ENCODE data around the gene OLIG1.

OLIG1 gene

DNA sequence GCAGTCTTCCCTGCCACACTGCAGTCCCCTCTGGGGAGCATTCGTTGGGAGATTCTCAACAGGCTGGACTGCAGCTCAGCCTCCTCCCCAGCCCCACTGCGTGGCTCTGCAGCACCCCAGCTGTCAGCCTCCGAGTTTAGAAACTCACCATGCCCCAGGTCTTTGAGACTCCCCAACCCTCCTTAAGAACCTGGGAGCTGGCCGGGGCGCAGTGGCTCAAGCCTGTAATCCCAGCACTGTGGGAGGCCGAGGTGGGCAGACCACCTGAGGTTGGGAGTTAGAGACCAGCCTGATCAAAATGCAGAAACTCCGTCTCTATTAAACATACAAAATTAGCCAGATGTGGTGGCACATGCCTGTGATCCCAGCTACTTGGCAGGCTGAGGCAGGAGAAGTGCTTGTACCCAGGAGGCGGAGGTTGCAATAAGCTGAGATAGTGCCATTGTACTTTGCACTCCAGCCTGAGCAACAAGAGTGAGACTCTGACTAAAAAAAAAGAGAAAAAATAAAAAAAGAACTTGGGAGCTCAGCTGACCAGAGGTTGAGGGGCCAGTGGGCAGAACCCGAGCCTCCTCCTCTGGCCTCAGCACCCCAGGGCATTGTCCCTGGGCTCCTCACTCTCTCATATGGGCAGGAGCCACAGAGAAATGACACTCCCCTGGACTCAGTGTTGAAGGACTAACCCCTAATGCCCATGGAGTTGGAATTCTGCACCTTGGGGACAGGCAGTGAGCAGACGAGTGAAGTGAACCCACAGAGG lies 38.6 kb upstream of the OLIG1 start:
- DNase-seq (ENCODE audit: low read depth), result no peak

DNA sequence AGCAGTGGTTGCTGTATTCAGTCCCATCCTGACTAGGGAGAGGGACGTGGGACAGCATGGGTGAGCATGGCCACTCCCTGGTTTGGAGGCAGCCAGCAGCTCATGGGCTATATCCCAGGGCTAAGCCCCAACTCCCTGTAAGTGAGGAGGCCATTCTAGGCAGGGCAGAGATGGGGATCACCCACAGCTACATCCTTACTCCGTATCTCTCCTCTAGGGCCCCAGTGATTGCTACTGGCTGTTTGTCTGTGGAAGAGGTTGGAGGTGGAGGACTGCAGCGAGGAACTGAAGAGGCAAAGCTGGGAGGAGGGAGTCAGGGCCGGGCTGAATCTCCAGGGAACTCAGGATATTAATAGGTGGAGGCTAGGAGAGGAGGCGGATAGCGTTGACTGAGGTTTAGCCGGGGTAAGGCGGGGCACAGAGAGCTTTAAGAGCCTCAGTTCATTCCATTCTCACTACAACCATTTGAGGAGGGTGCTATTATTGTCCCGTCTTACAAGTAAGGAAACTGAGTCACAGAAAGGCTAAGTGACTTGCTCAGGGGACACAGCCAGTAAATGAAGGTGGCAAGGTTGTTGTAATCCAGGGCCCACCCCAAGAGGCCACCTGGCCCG lies 37.4 kb upstream of the OLIG1 start:
- DNase-seq (ENCODE audit: low read depth), result no peak

DNA sequence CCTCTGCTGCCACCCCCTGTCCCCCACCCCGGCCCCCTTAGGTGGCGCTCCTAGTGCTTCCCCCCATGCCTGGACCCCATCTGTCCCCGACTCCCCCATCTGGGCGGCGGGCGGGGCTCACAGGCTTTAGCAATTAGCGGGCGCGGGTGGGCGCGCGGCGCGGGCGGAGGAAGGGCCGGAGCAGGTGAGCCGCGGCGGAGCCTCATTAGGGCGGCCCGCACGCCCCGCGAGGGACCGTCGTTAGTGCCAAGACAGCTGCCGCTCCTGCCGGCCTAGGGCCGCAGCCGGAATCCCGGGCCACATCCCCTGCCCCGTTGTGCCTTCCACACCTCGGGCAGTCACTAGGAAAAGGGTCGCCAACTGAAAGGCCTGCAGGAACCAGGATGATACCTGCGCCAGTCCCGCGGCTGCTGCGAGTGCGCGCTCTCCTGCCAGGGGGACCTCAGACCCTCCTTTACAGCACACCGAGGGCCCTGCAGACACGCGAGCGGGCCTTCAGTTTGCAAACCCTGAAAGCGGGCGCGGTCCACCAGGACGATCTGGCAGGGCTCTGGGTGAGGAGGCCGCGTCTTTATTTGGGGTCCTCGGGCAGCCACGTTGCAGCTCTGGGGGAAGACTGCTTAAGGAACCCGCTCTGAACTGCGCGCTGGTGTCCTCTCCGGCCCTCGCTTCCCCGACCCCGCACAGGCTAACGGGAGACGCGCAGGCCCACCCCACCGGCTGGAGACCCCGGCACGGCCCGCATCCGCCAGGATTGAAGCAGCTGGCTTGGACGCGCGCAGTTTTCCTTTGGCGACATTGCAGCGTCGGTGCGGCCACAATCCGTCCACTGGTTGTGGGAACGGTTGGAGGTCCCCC lies 36.6 kb upstream of the OLIG1 start:
- no peak for DNase-seq (ENCODE audit: low read depth)

DNA sequence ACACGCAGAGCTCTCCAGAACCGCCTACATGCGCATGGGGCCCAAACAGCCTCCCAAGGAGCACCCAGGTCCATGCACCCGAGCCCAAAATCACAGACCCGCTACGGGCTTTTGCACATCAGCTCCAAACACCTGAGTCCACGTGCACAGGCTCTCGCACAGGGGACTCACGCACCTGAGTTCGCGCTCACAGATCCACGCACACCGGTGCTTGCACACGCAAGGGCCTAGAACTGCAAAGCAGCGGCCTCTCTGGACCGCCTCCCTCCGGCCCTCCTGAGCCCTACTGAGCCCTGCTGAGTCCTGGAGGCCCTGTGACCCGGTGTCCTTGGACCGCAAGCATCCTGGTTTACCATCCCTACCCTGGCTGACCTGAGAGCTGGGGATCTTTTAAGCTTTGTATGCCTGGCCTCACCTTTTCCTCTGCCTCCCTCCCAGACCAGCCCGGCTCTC lies 36.0 kb upstream of the OLIG1 start:
- no peak for DNase-seq (ENCODE audit: low read depth)

DNA sequence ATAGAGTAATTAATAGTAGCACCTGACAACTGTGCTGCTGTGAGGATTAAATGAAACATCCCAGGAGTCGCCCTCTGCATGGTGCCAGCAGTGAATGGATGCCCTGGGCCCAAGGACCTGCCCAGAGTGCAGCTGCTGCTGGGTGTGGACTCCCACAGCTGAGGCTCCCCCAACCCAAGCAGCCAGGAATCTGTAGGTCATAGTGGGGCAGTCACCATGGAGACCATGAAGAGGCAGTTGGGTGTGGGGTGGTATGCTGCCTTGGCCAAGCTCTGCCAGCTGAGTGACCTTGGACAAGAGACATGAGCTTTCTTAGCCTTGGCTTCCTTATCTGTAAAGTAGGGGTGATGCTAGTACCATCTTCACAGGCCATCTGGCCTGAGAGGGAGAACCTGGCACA lies 34.8 kb upstream of the OLIG1 start:
- DNase-seq (ENCODE audit: low read depth), result no peak

DNA sequence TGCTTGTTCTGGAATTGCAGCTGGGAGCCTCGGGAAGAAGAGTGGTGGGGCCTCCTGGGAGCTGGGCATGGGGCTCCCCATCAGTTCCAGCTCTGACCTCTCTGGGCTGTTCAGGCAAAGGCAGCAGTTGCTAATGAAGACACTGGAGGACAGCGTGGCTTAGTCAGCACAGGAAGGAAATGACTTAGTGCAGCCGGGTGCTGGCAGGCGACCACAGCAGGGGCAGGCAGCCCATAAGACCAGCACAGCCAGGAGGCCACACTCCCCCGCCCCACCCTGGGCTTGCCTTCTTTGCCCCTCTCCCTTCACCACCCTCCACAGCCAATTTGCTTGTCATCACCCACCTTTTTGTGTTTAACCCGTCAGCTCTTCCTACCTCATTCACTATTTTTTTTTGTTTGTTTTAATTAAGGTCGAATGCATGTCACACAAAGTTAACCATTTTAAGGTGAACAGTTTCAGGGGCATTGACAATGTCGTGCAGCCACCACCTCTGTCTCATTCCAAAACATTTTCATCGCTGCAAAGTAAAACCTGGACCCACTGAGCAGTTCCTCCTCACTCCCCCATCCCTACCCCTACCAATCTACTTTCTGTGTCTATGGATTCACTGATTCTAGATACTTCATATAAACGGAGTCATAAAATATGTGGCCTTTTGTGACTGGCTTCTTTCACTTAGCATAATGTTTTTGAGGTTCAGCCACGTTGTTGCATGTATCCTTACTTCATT lies 33.3 kb upstream of the OLIG1 start:
- no peak for DNase-seq (ENCODE audit: low read depth)

DNA sequence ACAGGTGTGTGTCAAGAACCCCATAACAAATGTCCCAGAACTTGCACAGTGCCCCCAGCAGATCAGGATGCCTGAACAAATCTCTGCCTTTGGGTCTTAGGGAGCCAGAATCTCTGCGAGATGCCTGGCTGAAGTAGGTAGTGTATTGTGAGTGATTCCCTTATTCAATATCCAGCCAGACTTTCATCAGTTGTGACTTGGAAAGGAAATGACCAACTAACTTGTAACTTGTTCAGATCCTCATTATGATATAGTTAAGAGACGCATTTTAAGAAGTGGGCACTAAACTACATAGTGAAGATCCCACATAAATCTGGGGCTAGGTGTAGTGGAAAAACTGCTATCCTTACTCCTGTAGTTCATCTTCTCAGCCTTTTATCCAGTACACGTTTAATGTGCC lies 32.4 kb upstream of the OLIG1 start:
- no peak for DNase-seq (ENCODE audit: low read depth)

DNA sequence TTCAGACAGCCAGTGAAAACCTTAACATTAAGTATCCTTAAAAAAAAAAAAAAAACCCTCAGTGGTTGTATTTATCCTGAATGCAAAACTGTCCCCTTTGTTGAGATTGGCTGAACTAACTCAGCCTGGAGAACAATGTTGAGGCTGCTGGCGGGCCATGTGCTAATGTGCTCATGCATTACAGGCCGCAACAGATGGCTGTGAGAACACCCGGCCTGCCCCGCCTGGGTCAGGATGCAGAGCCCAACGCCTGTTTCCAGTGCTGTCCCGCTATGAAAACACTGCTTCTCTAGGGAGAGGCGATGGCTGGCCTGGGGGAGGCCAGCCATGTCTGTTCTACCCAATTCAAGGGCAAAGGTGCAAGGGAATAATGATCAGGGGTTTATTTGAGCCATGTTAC lies 30.4 kb upstream of the OLIG1 start:
- no peak for DNase-seq (ENCODE audit: low read depth)

DNA sequence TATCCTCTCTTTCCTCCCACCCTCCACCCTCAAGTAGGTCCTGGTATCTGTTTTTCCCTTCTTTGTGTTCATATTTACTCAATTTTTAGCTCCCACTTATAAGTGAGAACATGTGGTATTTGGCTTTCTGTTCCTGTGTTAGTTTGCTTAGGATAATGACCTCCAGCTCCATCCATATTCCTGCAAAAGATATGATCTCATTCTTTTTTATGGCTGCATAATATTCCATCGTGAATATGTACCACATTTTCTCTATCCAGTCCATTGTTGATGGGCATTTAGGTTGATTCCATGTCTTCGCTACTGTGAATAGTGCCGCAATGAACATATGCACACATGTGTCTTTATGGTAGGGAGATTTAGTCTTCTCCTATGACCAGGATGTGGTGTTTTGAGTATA lies 29.7 kb upstream of the OLIG1 start:
- DNase-seq (ENCODE audit: low read depth), result no peak

DNA sequence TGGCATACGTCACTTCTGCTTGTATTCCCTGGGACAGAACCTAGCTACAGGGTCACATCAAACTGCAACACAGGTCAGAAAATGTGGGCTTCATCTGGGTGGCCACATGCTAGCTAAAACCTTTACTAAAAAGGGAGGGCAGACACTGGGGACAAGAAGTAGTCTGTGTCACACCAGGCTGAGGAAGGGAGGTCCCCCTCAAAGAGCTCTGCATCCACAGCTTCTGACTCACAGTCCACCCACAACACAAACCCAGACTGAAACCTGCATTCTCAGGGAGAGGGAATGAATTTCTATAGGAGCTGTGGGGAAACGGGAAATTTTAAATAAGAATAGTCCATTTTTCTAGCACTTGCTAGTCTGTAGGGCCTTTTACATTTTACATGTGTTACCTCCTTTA lies 28.0 kb upstream of the OLIG1 start:
- no peak for DNase-seq (ENCODE audit: low read depth)

DNA sequence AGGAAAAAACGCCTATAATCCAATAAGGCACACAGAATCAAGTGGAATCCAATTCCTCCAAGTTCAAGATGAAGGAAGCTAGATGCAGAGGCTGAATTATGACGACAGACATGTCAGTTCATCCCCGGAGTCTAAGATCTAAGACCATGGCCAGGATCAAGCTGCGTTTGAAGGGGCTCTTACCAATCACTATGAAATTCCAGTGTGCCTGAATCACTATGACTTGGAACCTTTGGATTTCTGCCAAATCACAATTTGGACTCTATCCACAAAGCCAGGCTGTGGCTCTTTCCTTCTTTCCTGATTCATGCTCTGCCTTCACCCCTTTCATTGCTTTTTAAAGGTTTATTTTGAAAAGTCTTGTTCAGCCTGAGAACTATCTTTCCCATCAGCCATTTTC lies 27.1 kb upstream of the OLIG1 start:
- DNase-seq (ENCODE audit: low read depth), result no peak

DNA sequence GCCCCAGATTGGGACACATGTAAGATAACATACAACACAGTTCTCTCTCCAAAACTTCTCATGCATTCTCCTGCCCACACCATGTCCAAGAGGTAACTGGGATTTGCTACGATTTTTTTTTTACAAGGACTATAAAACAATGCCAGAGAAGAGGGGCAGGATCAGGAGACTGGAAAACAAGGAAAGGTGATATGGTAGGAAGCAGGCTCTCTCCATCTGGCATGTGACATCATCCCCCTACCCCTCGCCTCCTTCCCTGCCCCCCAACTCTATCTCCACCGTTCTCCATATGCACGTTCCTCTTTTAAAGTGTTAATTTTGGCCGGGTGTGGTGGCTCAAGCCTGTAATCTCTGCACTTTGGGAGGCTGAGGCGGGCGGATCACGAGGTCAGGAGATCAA lies 23.5 kb upstream of the OLIG1 start:
- no peak for DNase-seq (ENCODE audit: low read depth)

DNA sequence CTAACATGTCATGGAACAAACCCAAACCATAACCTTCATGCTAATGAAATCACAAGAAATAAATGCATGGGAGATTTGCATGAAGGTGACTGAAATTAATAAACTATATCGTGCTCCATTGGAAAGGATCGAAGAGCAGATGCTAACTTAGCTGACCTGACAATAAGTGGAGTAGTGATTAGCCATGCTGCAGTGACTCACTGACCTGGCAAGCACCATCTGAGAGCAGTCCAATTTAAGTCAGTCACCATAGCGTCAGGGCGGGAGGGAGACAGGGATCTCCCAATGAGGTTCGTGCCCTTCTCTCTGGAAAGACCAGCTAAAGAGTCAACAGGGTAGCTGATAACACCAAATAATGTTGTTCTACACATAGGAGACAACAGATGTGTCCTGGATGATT lies 22.7 kb upstream of the OLIG1 start:
- no peak for DNase-seq (ENCODE audit: low read depth)

DNA sequence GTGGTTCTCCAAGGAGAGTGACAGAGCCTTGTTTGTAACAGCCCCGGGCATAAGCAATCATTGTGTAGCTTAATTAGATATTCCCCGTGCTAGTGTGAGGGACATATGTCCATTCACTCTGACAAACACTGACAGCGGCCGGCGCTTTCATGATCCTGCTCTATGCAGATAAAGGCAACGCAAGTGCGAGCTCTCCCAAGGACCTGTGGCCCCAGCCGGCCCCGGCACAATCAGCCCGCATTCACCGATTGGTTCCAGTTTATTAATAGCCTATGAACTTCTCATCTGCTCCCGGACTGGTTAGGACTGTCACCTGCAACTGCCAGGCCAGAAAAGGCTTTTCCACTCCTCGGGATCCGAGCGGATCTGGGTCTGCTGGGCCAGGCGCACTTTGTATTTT lies 18.0 kb upstream of the OLIG1 start:
- DNase-seq (ENCODE audit: low read depth), result no peak

DNA sequence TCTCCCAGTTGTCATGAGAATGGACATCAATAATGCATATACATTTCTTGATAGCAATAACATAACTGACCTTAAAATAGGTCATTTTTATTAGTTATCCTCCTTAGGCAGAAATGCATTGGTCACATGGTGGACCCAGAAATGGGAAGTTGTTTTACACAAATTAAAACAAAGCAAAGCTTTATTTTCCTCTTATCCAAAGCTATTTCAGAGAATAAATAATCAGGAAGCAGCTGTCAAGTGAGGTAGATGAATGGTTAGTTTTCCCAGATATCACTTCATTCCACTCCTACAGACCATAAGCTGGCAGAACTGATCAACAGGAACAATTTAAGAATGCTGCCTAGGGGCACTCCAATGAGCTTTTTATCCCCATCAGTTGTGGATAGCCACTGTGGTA lies 16.0 kb upstream of the OLIG1 start:
- no peak for DNase-seq (ENCODE audit: low read depth)

DNA sequence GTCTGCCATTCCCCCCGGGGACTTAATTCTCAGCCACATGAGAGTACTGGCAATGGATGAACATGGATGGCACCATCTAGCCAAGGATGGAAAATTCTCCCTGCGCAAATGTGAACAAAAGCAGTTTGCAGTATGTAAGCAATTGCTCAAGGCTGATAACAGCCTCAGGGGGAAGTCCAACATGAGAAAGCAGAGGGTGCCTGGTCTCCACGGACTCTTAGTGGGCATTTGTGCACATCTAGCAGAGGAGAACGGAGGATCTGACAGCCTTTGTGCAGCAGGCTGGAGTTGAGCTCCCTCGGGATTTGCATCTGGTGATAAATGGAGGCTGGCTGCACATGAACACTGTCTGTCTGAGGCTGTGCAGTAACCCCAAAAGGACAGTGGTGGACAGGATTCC lies 13.9 kb upstream of the OLIG1 start:
- no peak for DNase-seq (ENCODE audit: low read depth)

DNA sequence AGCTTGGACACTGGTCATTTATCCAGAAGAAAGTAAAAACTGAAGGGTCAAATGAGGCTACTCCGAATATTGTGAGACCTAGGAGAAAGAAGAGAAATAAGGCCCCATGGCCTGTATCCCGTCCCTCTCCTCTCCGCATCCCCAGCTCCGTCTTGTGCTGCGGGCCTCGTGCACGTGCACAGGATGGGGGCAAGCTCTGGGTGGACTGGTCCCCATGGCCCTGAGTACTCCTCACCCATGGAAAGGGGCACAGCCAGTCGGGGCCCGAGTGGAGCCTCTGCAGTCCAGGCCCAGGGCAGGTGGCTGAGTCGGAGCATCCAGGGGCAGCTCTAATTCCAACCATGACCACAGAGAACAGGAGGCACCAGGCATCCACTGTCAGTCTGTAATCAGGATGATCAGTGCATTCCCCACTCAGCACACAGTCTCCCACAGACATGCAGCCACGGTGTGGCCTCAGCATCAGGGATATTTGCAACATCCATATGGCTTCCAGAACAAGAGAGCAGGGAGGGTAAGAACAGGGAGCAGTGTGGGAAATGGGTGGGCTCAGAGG lies 12.5 kb upstream of the OLIG1 start:
- no peak for DNase-seq (ENCODE audit: low read depth)

DNA sequence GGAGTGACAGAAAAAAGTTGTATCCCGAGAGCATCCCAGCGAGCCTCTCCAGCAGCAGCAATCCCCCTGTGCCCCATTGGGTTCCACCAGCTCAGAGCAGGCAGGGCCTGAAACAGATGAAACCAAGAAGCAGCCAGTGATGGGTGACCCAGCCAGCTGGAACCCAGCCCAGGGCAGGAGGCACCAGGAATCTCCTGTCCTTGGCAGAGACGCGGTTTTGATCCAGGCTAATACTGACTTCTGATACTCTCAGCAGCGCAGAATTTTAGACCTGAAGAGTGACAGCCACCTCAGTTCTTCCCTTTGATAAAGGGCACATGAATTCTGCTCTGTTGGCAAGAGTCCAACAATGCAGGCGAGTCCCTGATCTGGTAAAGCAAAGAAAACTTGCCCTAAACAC lies 11.4 kb upstream of the OLIG1 start:
- no peak for DNase-seq (ENCODE audit: low read depth)

DNA sequence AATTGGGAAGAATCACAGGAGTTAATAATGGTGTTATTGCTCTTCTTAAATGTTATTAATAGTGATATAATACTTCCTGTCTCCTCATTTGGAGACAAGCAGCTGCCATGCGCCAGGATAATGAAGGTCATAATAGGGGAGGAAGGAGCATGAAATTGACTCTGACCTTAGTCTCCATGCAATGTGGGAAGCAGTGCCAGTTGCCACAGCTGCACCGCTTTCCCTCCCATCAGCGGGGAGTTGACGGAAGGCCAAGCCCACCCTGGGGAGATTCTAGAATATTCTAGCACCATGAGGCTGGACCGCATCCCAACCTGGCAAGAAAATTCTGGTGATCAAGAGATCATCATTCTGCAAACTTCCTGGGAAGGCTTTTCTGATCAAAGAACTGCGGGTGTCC lies 11.0 kb upstream of the OLIG1 start:
- no peak for DNase-seq (ENCODE audit: low read depth)

DNA sequence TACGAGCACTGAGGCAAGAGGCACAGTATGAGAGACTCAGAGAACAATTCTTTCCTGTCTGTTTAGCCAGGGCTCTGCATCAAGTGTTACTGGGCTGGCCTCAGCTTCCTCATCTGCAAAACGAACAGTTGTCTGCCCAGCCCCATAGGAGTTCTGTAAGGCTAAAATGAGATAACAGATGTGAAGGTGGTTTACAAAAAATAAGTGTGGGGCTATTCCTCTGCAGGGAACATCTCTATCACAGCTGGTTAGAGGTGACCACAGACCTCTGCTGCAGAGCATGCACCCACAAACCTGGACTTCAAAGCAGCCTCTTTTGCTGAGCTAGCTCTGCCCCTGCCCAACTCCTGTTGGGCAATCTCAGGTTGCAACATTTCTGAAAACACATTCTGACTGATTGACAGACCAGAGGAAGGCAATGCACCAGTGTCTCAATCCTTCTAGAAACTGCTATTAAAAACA lies 10.5 kb upstream of the OLIG1 start:
- DNase-seq (ENCODE audit: low read depth), result no peak

DNA sequence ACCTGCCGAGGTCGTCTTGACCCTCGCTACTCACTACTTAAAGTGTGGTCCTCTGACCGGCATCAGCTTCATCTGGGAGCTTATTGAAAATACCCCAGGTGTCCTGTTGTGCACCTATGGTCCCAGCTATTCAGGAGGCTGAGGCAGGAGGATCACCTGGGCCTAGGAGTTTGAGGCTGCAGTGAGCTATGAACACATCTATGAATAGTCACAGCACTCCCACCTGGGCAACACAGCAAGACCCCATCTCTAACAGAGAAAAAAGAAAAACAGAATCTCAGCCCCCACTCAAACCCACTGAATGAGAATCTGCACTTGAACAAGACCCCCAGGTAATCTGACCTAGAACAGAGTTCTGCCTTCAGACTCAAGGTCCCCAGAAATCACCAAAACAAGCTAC lies 8.7 kb upstream of the OLIG1 start:
- no peak for DNase-seq (ENCODE audit: low read depth)

DNA sequence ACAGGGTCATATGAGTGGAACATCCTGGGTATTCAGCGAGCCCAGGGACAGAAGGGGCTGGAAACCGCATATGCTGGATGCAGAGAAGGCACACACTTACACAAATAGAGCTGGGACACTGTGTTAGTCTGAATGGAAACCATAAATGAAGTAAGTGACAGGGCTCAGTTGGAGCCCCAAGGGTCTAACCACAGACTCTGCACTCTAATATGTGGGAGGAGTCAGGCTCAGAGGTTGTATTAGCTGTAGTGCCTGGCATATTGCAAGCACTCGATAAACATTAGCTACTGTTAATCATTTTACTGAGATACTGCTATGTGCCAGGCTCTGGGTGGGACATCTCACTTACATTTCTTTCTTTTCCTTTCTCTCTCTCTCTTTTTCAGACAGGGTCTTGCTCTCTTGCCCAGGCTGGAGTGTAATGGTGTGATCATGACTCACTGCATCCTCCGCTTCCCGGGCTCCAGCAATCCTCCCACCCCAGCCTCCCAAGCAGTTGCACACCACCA lies 6.5 kb upstream of the OLIG1 start:
- no peak for DNase-seq (ENCODE audit: low read depth)

All from stimulated activated CD8-positive, alpha-beta memory T cell treated with anti-CD3 and anti-CD28 coated beads, Interleukin-15, amount 100 ng/mL, for 24 hours (primary cell).